Parathyroid adenoma (tissue), 2 donors: ENCODE results near the gene MBD1.

ENCODE experiments used
- H2AFZ ChIP-seq: fragments of 300-600 bp; sonication (generic); one replicate; pipeline ENCODE4 v1.7.0; 2017; ENCODE audit warnings: antibody characterized with exemption, mild to moderate bottlenecking
- H3K27ac ChIP-seq: fragments of 300-600 bp; sonication (generic); one replicate; pipeline ENCODE4 v1.7.0; 2017
- H3K27me3 ChIP-seq: fragments of 300-600 bp; sonication (generic); one replicate; pipeline ENCODE4 v1.7.0; 2017; ENCODE audit warnings: low read length; ENCODE audit not compliant: control insufficient read depth, insufficient read depth
- H3K36me3 ChIP-seq: fragments of 300-600 bp; sonication (generic); one replicate; pipeline ENCODE4 v1.7.0; 2017; ENCODE audit warnings: low read length; ENCODE audit not compliant: control insufficient read depth, insufficient read depth
- H3K4me1 ChIP-seq: fragments of 300-600 bp; sonication (generic); one replicate; pipeline ENCODE4 v1.7.0; 2017; ENCODE audit warnings: control low read depth
- H3K4me2 ChIP-seq: fragments of 300-600 bp; sonication (generic); one replicate; pipeline ENCODE4 v1.7.0; 2017; ENCODE audit warnings: low read length
- H3K4me3 ChIP-seq: fragments of 300-600 bp; sonication (generic); one replicate; pipeline ENCODE4 v1.7.0; 2017; ENCODE audit warnings: low read depth, low read length
- H3K79me2 ChIP-seq: fragments of 300-600 bp; sonication (generic); one replicate; pipeline ENCODE4 v1.7.0; 2017; ENCODE audit warnings: control low read depth
- H3K9ac ChIP-seq: fragments of 300-600 bp; sonication (generic); one replicate; pipeline ENCODE4 v1.7.0; 2017; ENCODE audit warnings: mild to moderate bottlenecking
- H3K9me3 ChIP-seq: fragments of 300-600 bp; sonication (generic); one replicate; pipeline ENCODE4 v1.7.0; 2017; ENCODE audit warnings: low read length; ENCODE audit not compliant: control insufficient read depth
- TF ChIP-seq, protein P1 (sequence below): fragments of 300-600 bp; sonication (generic); IDR thresholded peaks from one replicate; pipeline ENCODE4 v1.7.0; 2017; ENCODE audit warnings: antibody characterized with exemption, mild to moderate bottlenecking
- donor health status: primary hyperparathyroidism.

MBD1 gene, protein sequence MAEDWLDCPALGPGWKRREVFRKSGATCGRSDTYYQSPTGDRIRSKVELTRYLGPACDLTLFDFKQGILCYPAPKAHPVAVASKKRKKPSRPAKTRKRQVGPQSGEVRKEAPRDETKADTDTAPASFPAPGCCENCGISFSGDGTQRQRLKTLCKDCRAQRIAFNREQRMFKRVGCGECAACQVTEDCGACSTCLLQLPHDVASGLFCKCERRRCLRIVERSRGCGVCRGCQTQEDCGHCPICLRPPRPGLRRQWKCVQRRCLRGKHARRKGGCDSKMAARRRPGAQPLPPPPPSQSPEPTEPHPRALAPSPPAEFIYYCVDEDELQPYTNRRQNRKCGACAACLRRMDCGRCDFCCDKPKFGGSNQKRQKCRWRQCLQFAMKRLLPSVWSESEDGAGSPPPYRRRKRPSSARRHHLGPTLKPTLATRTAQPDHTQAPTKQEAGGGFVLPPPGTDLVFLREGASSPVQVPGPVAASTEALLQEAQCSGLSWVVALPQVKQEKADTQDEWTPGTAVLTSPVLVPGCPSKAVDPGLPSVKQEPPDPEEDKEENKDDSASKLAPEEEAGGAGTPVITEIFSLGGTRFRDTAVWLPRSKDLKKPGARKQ

DNA sequence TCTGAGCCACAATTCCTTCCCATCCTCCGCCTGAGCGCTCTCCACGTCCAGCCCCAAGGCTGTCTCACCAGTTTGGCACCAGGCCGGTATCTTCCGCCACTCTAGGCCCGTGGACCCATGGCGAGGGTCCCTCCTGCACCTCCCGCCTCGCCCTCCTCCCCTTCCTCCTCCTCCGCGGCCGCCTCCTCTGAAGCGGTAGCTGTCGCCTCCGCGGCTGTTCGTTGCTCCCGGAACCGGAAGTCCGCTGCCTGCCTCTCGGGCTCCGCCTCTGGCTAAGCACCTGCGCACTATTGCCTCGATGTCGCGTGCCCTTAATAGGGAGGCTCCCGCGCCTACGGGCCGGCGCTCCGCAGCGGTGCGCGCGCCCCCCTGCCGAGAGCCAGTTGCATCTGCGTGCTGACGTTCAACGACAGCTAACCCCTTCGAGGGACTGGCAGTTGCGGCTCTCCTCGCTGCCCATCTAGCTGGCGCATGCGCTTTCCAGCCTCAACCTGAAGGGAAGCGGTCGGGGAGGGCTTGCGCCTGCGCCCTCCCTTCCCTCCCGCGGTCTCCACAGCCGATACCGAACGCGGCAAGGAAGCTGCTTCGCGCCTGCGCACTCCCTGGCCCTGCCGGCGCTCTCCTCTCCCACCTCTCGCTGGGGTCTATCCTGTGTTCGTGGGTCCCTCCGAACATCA lies at the start of gene MBD1:
Gene MBD1, minus strand, starts transcription at position 229 of the 677 bp plus-strand sequence. CDS start 1,531 bp downstream, outside the sequence.
- Histone ChIP-seq H3K9ac (peak within 1 kb of the TSS; percentile 73), H3K4me1 (peaks cover 13% of the 10 kb centered on the region), H2AFZ (peak within 1 kb of the TSS; percentile 95), H3K27me3 (no peaks in the 10 kb centered on the region), H3K27ac (peak within 1 kb of the TSS; percentile 88), H3K9me3 (no peaks in the 10 kb centered on the region), H3K36me3 (no peaks in the 10 kb centered on the region), H3K4me2 (peak within 1 kb of the TSS; percentile 99), H3K79me2 (peaks cover 12% of the 10 kb centered on the region), H3K4me3 (peak within 1 kb of the TSS; percentile 96)
- TF ChIP-seq, protein P1, sequence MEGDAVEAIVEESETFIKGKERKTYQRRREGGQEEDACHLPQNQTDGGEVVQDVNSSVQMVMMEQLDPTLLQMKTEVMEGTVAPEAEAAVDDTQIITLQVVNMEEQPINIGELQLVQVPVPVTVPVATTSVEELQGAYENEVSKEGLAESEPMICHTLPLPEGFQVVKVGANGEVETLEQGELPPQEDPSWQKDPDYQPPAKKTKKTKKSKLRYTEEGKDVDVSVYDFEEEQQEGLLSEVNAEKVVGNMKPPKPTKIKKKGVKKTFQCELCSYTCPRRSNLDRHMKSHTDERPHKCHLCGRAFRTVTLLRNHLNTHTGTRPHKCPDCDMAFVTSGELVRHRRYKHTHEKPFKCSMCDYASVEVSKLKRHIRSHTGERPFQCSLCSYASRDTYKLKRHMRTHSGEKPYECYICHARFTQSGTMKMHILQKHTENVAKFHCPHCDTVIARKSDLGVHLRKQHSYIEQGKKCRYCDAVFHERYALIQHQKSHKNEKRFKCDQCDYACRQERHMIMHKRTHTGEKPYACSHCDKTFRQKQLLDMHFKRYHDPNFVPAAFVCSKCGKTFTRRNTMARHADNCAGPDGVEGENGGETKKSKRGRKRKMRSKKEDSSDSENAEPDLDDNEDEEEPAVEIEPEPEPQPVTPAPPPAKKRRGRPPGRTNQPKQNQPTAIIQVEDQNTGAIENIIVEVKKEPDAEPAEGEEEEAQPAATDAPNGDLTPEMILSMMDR: peak; percentile 61

DNA sequence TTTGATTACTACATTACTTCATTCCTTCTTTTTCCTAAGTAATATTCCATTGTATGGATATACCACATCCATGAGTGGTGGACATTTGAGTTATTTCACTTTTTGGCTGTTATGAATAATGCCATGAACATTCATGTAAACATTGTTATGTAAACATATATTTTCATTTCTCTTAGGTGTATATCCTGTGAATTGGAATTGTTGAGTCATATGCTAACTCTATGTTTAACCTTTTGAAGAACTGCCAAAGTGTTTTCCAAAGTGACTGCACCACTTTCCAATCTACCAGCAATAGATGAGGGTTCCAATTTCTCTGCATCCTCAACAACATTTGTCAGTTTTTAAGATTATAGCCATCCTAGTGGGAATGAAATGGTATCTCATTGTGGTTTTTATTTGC lies 48.9 kb upstream of the MBD1 start:
- H3K27ac ChIP-seq: no peak overlapping the region
- H3K79me2 ChIP-seq: no peaks in the 10 kb centered on the region
- H3K9ac ChIP-seq: no peak overlapping the region
- H3K36me3 ChIP-seq: no peaks in the 10 kb centered on the region
- TF ChIP-seq, protein P1: no peak
- no peak overlapping the region for H3K4me3 ChIP-seq
- no peak overlapping the region for H3K4me2 ChIP-seq
- peaks cover 23% of the 10 kb centered on the region for H3K4me1 ChIP-seq
- no peaks in the 10 kb centered on the region for H3K9me3 ChIP-seq
- H3K27me3 ChIP-seq: no peaks in the 10 kb centered on the region
- H2AFZ ChIP-seq: no peak overlapping the region

DNA sequence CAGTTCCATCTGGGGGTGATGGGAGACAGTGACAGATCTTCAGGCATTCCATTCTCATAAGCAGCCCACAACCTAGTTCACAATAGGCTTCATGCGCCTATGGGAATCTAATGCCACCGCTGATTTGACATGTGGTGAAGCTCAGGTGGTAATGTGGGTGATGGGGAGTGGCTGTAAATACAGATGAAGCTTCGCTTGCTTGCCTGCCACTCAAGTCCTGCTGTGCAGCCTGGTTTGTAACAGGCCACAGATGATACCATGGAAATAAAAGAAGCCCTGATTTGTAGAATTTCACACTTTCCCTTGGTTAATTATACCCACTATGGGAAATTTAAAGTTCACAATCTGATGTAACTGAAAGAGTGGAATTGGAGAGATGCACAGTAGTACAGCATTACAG lies 46.7 kb upstream of the MBD1 start:
- TF ChIP-seq, protein P1: no peak
- Histone ChIP-seq H3K9ac (no peak overlapping the region), H2AFZ (no peak overlapping the region), H3K4me2 (no peak overlapping the region), H3K36me3 (no peaks in the 10 kb centered on the region), H3K4me3 (no peak overlapping the region), H3K79me2 (no peaks in the 10 kb centered on the region), H3K27me3 (no peaks in the 10 kb centered on the region), H3K27ac (no peak overlapping the region), H3K9me3 (no peaks in the 10 kb centered on the region), H3K4me1 (peaks cover 27% of the 10 kb centered on the region)

DNA sequence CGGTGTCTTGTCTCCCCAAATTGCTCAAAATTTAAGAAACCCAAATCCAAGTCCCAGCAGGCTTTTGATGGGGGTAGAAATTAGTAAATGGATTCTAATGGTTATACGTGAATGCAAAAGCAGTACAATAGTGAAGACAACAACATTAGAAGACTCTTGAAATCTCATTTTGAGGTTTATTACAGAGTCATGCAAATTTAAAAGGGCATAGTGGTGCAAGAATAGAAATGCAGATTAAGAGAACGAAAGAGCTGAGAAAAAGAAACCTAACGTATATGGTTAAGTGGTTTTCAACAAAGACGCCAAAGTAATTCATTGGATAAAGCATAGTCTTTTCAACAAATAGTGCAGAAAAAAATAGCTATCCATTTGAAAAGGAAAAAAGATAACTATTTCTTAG lies 39.4 kb upstream of the MBD1 start:
- Histone ChIP-seq H2AFZ (no peak overlapping the region), H3K27me3 (no peaks in the 10 kb centered on the region), H3K9me3 (no peaks in the 10 kb centered on the region), H3K36me3 (no peaks in the 10 kb centered on the region), H3K79me2 (no peaks in the 10 kb centered on the region), H3K4me2 (no peak overlapping the region), H3K4me3 (no peak overlapping the region), H3K9ac (no peak overlapping the region), H3K4me1 (peaks cover 9% of the 10 kb centered on the region), H3K27ac (no peak overlapping the region)
- TF ChIP-seq, protein P1: no peak
